Kidney glomerular epithelial cell (primary cell): Measurements from ENCODE around the gene ARMH3.

Source experiments
- DNase-seq: peaks from one replicate; lab custom pipeline; 2025; lab: John Stamatoyannopoulos, UW

Gene ARMH3

DNA sequence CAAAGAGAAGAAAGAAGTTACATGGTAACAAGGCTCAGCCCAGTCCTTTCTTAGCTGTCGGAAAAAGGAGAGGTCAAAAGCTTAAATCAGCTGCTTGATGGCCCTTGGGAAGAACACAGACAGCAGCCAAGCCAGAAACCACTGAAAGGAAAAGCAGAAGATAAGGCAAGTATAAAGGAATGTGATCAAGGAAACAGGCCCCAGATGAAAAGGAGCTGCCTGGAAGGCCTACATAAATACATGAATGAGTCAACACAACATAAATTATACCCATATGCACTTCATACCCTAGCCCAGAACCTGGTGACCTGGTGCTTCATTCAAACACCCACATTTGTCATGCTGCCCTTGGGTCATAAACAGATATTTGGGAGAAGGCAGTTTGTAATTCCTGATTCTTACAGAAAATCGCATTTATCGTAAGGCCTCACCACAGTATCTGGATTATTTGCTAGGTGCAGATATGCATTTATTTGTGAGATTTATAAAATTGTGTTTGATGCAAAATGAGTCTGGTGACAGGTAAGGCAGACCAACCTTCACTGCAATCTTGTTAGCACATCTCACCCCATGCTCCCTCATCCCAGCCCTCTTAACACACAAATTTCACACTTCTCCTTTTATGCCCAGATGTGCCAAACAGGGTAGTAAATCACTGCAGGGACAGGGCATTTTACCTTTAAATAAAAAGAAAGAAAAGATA lies 117.5 kb downstream of the ARMH3 start:
- peak; percentile 92 for DNase-seq

DNA sequence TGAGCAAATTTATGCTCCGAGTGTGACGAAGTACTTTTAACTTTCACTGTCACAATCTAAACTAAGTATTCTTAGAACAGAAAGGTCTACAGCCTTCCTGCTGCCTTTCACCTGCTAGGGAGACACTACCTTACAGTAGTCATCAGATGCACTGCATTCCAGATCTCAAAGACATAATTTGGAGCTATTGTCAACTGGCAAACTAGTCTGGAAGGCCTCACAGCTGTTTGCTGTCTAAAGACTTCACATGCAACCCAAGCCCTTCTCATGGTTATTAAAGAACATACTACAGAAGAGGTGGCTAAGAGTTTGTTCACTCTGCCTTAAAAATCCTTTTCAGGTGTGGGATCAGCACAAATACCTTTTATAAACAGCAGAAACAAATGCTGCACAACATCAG lies 120.5 kb downstream of the ARMH3 start:
- no peak for DNase-seq

DNA sequence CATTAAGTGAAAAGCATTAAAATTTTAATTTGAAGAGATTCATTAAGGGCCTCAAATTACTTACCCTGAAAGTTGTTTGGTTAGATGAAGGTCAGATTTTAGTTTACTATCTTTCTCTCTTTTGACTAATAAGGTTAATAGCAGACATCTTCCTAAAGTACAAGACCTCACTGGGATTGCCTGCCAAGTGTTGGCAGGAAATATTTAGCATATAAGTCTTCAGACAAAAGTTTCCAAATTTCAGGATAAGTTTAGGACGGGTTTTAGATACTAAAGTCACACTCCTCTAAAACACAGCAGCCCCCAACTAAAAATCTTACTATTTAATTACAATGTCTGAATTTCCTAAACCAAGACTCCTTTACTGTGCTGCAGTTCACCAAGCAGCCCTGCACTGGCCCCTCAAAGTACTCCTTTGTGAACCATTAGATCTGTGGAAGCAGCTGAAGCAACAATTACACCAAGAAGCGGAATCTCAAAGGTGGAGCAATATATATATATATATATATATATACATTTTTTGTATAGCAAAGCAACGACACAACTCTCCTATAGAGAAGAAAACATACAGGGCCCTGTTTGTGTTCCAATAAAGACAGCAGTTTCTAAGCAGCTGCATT lies 121.2 kb downstream of the ARMH3 start:
- no peak for DNase-seq

DNA sequence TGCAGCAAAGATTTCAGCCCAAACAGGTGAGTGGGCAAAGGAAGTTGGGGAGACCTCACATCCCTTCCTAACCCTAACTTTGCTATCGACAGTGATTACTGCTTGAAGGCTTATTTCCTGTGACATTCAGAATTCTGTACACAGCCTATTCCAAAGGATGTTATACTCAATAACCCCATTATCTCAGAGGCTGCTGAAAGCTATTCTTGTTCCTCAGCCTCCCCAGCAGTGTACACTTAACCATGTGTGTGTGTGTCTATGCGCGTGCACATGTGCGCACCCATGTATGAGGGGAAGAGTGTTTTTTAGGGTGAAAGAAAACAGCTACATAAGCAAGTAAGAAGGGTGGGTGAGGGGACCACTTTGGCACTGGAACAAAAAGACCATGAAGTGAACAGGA lies 122.0 kb downstream of the ARMH3 start:
- DNase-seq: no peak

DNA sequence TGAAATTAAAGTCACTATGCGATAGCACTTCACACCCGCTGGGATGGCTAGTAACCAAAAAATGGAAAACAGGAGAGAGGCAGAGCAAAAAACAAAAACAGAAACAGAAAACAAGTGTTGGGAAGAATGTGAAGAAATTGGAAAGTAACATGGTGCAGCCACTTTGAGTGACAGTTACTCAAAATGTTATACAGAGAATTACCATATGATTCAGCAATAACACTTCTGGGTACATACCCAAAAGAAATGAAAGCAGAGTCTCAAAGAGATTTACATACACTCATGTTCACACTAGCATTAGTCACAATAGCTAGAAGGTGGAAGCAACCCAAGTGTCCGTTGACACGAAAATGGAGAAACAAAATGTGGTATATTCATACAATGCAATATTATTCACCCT lies 123.8 kb downstream of the ARMH3 start:
- no peak for DNase-seq

DNA sequence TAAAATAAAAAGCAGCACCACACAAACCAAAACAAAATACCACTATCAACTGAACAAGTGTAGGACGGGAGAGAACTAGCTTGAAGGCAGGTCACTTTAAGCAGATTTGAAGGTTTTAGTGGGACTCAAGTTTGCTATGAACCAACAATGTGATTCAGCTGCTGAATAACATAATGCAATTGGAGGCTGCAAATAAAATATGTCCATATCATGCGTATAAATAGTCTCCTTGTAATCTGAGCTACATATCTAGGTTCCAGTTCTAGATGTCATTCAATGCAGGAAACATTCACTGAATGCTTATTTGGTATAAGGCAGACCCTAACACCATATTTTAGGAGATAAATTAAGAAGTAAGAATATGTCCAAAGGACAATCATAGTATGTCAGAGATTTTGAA lies 130.9 kb downstream of the ARMH3 start:
- DNase-seq: no peak

DNA sequence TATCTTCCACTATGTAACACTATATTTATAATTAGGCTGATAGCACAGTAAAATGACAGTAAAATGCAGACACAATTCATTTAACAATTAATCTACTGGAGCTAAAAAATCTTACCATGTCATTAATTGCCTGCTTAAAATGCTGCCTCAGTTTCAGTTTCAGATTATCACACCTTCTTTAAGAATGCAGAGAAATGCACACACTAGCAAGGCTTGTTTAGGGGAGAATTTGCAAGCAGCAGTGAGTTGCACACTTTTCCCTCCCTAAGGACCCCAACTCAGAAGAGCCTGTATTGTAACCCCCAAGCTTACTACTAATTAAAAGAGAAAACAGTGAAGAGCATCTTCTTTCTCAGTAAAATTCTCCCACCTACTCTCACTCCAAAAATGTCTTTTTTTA lies 132.7 kb downstream of the ARMH3 start:
- DNase-seq: no peak

DNA sequence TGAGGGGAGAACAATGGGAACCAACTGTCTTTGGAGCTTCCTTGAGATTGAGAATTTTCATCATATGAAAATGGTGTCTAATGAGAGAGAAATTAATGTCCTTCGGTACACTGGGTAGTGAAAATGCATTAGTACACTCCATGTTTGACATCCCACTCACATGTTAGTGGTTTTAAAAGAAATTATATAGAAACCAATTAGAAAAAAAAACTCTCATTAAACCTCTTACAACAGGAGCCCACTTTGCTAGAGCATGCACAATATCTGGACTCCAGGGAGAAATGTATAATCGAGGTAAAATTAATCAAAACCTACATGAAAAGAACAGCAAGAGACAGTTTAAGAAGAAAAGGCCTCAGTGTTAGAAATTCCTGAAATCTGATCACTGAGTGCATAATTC lies 133.1 kb downstream of the ARMH3 start:
- no peak for DNase-seq

DNA sequence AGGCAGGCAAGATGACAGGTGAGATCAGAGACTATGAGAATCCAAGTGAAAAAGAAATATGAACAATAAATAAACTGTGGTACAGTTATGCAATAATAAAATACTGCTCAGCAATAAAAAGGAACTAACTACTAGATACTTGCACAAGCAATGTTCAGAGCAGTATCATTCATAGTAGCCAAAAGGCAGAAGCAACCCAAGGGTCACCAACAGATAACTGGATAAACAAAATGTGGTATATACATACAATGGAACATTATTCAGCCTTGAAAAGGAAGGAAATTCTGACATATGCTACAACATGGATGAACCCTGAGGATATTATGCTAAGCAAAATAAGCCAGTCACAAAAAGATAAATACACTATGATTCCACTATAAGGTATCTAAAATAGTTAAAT lies 135.4 kb downstream of the ARMH3 start:
- no peak for DNase-seq

DNA sequence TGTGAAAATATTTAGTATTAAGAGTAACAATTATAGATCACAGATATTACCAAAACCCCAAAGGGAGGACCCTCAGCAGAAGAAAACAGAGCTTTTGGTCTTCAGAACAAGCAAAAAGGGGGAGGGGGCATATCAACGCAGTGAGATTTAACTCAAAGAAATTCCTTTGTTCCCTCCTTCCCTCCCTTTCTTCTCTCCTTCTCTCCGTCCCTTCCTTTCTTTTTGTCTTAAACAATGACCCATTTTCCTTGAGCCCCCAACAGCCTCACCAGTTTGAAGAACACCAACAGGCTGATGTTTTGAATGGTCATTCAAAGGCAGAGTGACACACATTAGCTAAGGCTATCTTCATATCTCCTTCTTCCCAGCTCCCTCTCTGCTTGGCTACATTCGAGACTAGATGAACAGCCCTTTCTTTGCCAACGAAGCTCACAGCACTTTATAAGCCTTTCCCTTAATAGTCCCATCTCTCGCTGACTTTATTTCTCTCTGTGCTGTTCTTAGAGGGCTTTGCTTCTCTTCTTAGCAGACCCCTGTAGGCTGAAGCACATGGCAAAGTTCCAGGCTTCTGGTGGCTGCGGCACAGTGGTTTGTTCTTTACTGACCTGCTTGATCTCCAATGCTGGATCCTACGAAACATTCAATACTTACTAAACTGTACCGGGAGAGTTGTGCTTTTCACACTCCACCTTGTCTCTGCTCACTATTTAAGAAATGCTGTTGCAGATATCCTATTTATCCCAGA lies 136.8 kb downstream of the ARMH3 start:
- no peak for DNase-seq

DNA sequence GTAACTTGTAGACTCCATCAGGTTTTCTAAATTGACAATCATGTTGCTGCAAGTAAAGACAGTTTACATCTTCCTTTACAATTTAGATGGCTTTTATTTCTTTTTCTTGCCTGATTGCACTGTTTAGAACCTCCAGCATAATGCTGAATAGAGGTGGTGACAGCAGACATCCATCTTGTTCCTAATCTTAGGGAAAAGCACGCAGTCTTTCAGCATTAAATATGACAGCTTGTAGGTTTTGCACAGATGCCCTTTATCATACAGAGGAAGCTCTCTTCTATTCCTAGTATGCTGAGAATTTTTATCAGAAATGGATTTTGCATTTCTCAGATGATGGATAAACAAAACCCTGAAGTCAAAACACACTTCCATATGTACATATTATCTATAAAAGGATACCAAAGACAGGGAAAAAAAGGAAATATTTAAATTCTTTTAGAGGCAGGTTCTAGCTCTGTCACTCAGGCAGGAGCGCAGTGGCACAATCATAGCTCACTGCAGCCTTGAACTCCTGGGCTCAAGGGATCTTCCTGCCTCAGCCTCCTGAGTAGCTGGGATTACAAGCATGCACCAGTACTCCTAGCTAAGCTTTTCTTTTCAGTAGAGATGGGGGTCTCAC lies 143.3 kb downstream of the ARMH3 start:
- no peak for DNase-seq

DNA sequence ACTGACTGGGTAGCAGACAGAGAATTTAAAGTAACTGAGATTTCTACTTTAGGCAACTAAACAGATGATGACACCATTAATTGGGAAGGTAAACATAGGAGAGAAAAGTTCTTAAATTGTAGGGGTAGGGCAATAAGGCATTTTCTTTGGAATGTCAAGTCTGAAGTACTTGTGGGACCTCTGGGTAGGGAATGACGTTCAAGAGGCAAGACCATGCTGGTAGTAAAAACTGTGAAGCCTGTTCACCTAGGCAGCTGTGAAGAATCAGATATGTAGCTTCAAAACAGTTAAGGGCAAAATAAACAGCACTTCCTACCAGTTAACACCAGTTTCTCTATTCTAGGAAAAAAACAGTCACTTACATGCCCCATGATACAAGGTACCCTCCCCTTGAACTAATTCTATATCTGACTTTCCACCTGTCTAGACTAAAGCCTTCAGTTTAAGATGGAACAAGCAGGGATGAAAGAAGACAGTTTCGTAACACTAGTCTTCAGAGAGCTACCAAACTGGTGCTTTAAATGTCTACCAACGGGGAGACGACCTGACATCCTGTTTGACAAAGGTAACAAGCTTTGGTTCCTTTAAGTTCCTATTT lies 149.3 kb downstream of the ARMH3 start:
- no peak for DNase-seq

DNA sequence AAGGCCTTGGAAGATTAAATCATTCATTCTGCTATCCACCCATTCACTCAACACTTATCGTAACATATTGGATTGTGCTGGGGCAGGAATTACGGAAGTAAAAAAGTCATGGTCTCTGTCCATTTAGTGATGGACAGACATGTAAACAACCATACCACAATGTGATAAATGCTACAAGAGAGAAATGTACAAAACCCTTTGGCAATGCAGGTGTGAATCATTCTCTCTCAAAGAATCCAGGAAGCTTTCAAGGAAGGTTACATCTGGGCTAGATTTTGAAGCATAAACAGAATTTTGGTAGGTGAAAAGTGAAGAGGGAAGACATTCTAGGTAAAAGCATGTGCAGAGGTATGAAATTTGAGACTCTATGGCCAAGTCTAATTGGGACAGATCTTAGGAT lies 150.7 kb downstream of the ARMH3 start:
- no peak for DNase-seq

DNA sequence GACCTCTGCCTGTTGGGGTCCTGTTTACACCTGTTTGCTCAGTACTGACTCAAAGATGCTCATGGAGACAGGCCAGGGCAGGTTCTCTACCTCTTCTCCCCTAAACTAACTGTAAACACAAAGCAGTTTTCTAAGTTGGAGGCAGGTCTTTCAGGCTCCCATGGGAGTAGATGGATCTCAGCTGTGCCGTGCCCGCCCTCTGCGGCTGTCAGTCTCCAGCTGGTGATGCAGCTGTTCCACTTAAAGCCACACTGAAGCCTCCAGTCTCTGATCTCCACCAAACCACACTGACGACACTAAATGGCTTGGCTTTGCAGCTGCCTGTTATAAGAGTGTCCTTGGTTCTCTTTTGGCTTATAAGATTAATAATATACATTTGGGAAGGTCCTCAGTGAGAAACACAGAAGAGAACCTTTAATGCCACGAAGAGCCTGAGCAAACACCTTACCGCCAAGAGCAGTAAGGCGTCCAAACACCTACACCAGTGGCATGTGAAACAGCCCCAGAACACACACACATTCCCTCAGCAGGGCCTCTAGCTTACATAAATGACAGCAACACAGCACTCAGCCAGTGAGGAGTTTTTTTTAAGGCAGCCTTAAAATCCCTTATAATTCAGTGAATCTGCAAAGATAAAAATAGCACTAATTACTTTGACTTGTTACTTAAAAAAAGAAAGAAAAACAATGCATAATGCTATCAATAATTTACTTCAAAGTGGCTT lies 152.0 kb downstream of the ARMH3 start:
- DNase-seq: no peak

DNA sequence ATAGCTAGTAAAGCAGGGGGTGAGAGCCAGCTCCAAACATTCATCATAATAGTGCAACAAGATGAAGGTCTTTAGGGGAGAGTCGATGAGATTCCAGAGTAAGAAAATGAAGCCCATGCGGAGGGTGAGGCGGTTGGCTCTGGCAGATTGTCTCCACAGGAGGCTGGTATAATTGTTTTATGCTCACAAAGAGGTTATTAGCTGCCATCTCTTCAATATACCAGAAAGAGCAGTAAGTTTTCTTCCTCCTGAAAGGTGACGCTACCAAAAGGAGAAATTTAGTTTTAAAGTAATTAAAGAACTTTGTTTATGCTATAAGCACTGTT lies 153.2 kb downstream of the ARMH3 start:
- no peak for DNase-seq

DNA sequence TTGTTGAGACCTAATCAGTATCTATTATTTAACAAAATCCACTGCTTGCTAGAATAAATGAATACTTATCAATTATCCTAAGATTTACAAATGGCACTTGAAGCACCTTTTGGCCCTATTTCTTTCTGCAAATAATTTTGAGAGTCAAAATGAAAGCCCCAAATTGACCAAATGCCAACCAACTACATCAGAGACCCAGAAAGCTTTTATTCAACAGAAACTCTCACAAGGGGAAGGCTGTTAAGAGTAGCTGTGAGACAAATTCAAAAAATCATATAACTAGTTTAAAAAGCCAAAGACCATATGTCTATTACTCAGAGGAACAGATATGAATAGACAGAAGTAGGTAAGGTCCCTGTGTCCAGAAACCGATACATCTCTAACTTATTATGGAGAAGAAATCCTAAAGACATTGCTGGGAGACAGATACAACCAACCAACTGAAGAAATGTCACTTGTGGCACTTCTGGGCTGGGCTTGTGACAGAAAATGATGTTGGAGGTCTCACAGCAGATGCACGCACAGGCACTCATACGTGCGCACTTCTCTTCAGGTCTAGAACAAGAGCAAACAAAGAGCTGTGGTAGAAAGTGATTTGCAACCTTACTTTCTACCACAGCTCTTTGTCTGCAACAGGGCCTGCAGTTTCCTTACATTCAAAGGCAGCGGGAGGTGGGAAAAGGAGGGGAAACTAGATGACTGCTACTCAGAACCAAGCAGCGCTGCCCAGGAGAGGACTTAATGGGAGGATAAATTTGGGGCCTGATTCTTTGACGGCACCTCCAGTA lies 153.7 kb downstream of the ARMH3 start:
- DNase-seq: no peak

DNA sequence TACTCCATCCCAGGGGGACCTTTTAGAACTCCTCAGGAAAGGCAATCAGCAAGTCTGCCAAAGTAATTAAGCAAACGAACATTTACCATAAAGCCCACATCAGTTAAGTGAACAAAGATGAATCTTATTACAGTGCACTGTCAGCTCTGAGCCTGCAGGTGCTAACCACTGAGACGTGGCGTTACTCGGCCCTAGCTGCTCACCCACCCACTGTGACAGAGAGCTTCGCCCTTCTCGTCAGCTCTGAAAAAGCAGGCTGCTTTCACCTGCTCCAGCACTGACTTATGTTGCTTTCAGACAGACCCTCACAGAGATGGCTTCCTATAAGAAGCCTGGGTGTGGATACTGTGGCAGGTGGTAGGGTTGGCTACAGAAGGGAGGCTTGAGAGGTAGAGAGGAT lies 154.6 kb downstream of the ARMH3 start:
- no peak for DNase-seq

DNA sequence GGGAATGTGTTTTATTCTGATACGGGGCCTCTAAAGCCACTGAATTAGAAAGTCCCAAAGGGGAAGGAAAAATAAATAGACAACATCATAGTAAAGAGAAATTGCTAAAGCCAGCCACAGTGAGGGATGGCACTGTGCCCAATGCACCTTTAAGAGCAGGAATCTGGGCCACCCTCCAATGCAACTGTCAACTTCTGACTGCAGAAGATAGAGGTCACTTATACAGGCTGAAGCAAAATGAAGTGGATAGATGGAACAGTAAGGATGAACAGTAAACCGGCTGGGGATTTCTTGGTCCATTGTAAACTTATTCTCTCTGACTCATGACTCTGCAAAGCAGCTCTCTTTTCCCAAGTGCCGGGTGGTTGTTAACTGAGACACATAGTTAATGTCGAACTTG lies 158.3 kb downstream of the ARMH3 start:
- peak; percentile 8 for DNase-seq

DNA sequence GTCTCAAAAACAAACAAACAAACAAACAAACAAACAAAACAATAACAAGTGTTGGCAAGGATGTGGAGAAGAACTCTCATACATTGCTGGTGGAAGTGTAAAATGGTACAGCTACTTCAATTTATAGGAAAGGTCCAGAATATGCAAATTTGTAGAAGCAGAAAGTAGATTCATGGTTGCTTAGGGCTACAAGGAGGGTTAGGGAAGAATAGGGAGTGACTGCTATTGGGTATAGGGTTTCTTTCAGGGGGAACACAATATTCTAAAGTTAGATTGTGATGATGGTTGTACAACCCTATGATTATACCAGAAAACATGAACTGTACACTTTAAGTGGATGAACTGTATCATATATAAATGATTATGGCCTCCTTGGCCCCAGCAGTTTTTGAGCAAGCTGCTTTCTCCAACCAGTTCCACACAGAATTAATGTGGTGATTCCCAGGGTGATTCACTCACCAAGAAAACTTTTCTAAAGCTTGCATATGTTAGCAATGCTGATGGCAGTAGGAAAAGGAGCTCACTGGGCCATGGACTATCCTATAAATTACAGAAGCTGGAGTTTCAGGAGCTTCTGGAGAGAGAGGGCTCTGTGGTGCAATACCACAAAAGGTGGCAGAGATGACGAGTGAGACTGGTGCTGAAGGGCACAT lies 159.6 kb downstream of the ARMH3 start:
- DNase-seq: no peak

DNA sequence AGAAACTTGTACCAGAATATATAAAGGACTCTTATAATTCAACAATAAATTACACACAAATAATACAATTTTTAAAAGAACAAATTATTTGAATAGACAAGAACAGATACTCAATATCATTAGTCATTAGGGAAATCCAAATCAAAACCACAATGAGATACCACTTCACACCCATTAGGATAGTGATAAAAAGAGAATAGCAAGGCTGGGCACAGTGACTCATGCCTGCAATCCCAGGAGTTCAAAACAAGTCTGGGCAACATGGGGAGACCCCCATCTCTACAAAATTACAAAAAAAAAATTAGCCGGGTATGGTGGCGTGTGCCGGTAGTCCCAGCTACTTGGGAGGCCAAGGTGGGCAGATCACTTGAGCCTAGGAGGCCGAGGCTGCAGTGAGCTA lies 160.2 kb downstream of the ARMH3 start:
- DNase-seq: no peak

DNA sequence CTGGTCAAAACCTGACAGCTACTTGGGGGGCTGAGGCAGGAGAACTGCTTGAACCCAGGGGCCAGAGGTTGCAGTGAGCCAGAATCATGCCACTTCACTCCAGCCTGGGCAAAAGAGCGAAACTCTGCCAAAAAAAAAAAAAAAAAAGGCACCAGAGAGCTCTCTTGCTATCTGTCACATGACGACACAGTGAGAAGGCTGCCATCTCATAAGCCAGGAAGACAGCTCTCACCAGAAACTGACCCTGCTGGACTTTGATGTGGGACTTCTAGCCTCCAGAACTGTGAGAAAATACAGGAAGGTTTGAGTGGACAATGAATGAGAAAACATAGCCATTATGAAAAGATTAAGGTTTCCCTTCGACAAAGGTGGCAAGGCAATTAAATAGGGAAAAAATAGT lies 161.2 kb downstream of the ARMH3 start:
- DNase-seq: no peak
